Mesenteric fat pad (tissue), 1 donor: ENCODE results near the gene MGA. TPM values are rescaled to one million over a fixed set of nuclear protein-coding genes. Genes with fewer than 3 reads are reported as not detected.

Experiments
- DNase-seq: peaks from one replicate; pipeline ENCODE4 v3.0.0-alpha.2; 2020; ENCODE audit warnings: low spot score
- total RNA-seq: library from RNA; stranded (reverse); fragmentation: NEBNext Ultra II Directional; extraction: Animal tissue kit (Norgen Biotek cat#: 25700); gene quantifications from one replicate; pipeline ENCODE4 v1.2.1, GENCODE V29; 2021
- donor health status: DM: yes; HTN: yes; CAD: no.

The MGA gene
- total RNA-seq, 1 donor from 2014 or later = 32.9 TPM

DNA sequence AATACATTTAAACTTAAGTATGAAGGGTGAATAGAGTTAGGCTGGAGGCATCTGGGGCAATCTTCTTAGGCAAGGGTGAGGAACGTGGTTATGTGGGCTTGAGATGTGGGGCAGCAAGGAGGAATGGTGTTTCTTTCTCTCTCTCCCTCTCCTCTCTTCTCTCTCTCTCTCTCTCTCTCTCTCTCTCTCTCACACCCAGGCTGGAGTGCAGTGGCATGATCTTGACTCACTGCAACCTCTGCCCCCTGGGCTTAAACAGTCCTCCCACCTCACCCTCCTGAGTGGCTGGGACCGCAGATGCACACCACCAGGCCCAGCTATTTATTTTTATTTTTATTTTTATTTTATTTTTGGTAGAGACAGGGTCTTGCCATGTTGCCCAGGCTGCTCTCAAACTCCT lies 4.0 kb upstream of the MGA start:
- no peak for DNase-seq

DNA sequence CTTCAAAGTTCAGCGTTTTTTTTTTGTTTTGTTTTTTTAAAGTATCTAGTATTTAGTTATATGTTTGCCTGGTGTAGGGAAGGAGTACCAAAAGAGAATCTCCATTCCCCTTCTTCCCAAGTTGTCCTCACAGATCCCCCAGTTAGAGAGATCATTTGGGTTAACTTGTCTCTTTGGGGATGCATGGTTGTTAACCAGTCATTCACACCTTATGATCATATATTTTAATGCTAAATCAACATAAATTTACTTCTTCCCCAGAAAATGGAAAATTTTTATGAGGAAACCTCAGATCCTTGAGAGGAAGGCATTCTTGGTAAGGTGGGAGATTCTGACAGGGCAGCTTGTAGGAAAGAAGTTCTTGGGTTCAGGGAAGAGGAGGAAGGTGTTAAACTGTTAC lies 1.5 kb upstream of the MGA start:
- DNase-seq = no peak

DNA sequence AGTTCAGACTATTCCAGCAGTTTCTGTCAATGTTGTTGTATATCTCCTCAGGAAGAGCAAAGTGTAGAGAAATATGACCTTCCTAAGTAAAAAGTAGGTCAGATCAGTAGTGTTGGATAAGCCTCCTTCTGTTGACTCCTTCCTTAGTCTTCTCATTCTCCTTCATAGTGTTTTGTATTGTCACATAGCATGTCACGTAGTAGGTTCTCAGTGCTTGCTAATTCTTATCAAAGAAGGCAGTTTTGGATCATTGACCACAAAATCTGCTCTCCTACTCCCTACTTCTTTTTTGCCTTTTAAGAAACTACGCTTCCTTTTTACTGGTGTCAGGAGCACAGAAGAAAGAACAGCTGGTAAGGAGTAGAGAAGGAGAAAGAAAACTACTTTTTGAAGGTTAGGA lies 1.0 kb upstream of the MGA start:
- DNase-seq = no peak

DNA sequence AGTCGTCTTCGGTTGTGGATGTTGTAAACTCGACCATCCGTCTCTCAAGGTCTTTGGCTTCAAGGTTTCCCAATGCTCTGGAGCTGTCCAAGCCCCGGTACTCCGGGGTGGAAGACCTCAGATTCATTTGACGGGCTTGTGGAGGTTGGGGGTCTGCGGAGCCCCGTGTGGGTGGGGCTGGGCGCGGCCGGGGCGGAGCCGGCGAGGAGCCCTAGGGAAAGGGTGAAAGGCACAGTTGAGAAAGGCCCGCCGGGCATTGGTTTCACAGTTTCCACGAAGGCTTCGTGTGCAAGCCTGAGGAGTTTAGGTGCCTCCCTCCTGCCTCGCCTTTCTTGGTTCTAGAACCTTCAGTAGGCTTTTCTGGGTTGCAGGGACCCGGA lies 360 bp upstream of the MGA start:
- DNase-seq = no peak

DNA sequence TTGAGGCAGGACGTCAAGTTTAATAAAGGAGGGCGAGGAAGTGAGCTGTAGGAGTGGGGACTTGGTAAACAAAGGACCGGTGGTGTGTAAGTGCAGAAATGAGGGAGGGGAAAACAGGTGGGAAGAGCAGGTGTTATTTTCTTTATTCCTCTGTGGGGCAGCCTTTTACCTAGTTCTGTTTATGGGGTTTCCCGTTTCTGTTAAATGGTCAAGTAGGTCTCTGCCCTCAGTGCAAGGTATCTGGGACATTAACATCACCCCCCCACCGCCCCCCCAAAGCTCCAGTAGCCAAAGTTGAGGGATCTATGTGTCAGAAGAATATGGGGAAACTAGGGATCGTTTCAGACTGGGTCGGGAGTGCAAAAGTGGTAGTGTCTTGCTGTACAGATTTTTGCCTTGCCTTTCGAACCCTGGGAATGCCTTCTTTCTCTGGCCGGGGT lies 893 bp downstream of the MGA start:
- DNase-seq = no peak

DNA sequence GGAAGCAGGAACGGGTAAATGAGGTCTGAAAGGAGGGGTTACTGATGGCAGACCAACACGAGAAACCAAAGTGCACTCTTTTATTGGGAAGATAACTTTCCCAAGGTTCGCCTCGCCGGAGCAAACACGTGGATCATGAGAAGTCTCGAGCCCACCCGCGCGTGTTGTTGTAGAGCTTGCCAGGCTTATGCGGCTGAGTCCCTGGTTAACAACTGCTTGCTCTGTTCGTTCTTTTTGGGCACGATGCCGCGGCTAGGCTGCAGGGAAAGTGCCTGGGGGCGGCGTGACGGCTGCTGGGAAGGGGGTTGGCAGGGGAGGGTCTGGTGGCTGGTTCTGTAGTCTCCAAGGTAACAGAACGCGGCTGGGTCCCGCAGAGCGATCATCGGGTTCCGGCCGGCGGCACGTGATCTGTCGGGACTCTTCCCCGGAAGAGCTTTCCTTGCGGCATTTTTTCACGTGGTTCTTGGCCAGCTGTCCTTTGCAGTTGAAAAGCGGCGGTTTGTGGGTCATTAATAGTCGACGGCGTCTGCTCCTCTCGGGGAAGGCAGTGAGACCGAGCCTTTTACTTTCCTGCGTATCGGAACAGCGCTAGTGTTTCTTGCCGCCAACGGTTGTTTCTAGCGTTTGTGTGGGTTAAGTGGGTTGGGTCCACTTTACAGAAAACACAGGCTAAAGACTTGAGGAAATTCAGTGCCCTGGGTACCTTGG lies 1.5 kb downstream of the MGA start:
- peak; percentile 91 for DNase-seq

DNA sequence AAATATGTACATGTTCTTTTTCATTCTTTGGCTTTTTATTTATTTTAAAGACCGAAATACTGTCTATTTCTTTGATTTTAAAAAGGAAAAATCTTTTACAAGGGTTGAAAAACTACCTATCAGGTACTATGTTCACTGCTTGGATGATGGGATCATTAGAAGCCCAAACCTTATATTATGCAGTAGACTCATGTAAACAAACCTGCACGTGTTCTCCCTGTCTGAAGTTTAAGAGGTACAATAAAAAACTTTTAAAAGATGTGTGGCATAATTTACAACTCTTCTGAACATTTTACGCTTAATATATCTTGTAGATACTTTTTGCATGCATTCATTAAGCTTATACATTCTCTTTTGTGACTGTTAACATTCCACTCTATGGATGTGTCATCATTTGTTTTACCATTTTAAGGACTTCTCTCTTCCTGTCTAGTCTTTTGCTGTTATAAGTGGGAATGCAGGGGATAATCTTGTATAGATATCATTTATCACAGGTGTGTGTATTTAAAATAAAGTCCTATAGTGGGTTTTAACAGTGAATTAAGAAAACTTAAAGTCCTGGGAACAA lies 6.2 kb downstream of the MGA start:
- no peak for DNase-seq

DNA sequence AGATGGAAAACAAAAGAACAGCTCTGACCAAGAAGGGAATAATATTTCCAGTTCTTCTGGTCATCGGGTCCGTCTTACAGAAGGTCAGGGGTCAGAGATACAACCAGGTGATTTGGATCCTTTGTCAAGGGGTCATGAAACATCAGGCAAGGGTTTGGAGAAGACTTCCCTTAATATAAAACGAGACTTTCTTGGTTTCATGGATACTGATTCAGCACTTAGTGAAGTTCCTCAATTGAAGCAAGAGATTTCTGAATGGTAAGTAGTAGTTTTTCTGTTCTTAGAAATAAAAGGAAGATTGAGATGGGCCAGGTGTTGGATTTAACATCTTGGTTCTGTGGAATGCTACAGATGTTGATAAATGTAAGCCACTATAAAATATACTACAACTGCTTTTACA lies 9.5 kb downstream of the MGA start:
- no peak for DNase-seq

DNA sequence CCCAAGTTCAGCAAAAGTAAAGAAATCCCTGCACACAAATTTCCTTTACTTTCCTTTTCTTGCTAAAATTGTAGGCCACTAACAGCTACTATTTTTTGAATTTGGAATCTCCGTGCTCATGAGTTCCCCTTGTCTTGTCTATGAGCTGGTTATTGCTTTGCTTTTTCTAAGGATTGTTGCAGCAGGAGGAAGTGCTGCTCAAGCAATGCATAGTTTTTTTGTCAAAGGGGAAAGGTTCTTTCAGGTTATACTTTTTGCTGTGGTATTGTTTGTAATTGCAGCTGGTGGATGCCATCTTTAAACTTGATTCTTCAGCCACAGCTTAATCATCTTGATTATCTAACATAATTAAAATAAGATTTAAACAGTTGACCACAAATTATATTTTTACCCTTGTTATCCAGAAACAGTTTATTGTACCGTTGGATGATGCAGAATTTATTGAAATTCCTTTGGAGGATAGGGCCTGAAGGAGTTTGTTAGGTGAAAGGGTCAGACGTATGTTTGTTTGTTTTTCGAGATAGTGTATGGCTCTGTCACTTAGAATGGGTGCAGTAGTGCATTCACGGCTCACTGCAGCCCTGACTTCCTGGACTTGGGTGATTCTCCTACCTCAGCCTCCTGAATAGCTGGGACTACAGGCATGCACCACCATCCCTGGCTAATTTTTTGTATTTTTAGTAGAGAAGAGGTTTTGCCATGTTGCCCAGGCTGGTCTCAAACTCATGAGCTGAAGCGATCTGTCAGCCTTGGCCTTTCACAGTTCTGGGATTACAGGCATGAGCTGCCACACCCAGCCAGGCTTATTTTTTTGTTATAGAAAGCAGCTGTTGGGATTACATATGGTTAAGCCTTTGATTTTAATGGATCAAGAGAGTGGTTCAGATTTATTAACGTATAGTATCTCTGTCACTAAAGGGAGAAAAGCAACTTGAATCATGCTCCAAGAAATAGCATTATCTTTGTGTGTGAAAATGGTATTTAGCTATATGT lies 11.7 kb downstream of the MGA start:
- DNase-seq = no peak

DNA sequence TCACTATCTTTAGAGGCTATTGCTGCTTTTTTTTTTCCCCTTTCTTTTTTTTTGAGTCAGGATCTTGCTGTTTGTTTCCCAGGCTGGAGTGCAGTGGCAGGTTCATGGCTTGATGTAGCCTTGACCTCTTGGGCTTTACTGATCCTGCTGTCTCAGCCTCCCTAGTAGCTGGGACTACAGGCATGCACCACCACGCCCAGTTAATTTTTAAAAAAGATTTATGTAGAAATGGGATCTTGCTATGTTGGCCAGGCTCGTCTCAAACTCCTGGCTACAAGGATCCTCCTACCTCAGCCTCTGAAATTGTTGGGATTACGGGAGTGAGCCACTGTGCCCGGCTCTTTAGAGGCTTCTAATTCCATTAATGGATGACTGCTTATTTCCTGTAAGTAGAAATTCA lies 15.1 kb downstream of the MGA start:
- no peak for DNase-seq

DNA sequence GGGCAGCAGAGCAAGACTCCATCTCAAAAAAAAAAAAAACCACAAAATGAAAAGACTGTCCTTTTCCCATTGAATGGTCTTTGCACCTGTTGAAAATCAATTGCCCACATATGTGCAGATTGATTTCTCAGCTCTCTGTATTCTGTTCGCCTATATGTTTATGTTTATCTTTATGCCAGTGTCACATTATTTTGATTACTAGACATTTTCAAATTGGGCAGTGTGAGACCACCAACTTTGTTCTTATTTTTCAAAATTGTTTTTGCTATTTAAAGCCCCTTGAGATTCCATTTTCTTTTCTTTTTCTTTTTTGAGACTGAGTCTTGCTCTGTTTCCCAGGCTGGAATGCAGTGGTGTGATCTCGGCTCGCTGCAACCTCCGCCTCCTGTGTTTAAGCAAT lies 18.5 kb downstream of the MGA start:
- no peak for DNase-seq

DNA sequence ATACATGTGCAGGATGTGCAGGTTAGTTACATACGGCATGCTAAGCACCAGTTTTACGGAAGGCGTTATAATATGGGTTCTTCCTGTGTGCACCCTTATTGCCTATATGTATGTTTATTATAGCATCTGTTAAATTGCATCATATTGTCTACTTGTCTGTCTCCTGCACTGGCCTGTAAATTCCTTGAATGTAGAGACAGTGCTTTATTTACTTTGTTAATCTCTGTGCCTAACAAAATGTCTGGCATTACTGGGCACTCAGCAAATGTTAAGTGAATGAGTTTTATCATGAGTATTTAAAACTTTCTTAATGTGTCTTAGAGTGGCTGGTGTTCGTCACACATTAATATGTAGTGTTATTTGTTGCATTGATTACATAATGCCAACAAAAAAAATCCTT lies 23.8 kb downstream of the MGA start:
- no peak for DNase-seq

DNA sequence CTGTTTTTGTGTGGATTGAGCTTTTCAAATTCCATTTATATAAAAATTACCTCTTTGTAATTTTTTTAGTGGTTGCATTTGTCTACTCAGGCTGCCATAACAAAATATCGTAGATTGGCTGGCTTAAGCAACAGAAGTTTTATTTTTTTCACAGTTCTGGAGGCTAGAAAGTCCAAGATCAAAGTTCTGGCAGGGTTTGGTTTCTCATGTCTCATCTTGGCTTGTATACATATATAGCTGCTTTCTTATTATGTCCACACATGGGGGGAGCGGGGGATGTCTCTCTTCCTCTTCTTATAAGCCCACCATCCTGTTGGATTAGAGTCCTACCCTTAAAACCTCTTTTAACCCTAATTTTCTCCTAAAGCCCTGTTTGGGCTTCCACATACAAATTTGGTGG lies 28.5 kb downstream of the MGA start:
- no peak for DNase-seq

DNA sequence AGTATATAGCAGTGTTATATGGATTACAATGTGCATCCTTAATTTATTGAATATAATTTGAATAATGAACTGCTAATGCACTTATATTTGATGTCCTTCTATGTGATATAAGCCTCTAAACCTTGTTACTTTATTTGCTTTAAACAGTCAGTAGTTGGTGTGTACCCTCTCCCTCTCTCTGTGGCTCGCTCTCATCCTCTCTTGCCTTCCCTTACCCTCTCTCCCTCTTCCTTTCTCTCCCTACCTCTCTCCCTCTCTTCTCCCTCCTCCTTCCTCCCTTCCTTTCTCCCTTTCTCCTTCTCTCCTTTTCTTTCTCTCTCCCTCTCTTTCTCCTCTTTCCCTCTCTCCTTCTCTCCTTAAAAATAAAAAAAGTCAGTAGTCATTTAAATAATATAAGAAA lies 28.9 kb downstream of the MGA start:
- DNase-seq = no peak

DNA sequence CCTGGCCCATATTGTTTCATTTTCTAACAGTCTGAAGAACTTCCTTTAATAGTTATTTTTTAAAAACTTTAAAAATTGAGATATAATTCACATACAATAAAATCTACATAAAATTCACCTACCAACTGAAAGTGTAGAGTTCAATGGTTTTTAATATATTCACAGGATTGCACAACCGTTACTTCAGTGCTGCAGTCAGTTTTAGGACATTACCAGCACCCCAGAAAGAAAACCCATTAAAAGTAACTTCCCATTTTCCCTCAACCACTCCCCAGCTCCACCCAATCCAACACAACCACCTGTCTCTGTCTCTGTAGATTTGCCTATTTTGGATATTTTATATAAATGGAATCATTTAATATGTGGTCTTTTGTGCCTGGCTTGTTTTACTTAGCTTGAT lies 29.6 kb downstream of the MGA start:
- no peak for DNase-seq

DNA sequence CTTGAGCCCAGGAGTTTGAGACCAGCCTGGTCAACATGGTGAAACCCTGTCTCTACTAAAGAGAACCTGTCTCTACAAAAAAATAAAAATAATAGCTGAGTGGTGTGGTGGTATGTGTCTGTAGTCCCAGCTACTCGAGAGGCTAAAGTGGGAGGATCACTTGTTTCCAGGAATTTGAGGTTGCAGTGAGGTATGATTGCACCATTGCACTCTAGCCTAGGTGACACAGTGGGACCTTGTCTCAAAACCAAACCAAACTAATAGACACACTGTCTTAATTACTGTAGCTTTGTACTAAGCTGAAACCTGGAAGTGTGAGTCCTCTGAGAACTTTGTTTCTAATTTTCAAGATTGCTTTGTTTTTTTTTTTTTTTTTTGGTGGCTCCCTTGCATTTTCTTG lies 30.4 kb downstream of the MGA start:
- no peak for DNase-seq

DNA sequence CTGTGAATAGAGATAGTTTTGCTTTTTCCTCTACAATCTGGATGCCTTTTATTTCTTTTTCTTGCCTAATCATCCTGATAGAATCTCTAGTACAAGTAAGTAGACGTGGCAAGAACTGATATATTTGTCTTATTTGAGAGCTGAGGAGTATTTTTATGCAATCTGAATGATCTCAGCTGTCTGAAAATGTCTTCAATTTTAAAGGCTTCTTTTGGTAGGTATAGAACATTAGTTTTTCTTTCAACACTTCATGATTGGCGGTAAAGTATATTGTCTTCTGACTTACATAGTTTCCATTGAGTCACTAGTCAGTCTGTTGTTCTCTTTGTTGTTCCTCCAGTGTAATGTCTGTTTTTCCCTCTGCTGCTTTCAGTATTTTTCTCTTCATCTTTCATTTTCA lies 31.3 kb downstream of the MGA start:
- DNase-seq = no peak

DNA sequence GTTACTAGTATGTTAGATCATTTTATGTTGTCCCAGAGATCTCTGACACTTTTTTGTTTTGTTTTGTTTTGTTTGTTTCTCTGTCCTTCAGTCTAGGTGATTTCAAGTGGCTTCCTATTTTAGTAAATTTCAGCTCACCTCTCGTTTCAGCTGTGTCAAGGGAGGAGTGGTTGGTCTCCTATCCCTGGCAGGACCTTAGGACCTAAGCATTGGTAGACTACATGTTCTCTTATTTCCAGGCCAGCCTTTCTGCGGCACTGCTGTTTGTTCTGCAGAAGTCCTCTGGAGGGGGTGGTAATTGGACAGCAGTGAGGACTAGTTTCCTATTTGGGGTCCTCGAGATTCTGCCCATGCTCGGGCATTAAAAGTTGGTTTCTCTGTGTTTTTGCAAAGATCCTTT lies 31.8 kb downstream of the MGA start:
- DNase-seq = no peak

DNA sequence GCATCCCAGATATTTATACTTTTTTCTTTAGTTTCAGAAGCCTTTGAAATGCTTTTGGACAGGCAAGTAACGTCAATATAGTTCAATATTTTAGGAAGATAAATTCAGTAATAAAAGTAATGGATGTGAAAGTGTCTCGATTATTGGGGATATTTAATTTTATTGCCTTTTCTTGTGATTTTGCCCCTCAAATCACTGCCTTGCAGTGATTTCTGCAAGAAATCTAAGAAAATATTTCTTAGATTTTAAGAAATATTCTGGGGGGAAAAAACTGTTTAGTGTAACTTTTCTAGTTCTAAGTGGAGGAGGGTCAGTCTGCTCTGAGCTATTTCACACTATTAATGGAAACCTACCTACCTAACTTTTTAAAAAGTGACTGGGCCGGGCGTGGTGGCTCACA lies 33.6 kb downstream of the MGA start:
- no peak for DNase-seq

DNA sequence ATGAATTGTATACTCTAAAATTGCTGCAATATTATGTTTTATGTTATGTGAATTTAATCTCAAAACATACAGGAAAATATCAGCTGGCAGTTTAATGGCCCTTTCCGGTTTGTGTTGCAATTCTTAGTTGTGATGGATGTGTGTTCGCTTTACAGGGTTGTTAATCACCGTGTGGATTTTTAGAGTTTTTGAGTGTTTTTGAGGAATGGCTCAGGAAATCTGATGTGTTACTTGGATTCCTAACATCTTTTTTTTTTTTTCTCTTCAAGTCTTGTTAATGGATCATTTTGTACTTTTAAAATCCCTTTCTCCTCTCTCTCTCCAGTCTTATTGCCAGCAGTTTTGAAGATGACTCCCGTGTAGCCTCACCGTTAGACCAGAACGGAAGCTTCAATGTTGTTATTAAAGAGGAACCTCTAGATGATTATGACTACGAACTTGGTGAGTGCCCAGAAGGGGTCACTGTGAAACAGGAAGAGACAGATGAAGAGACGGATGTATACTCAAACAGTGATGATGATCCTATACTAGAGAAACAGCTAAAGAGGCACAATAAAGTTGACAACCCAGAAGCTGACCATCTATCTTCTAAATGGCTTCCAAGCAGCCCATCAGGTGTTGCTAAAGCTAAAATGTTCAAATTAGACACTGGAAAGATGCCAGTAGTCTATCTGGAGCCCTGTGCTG lies 35.7 kb downstream of the MGA start:
- no peak for DNase-seq

DNA sequence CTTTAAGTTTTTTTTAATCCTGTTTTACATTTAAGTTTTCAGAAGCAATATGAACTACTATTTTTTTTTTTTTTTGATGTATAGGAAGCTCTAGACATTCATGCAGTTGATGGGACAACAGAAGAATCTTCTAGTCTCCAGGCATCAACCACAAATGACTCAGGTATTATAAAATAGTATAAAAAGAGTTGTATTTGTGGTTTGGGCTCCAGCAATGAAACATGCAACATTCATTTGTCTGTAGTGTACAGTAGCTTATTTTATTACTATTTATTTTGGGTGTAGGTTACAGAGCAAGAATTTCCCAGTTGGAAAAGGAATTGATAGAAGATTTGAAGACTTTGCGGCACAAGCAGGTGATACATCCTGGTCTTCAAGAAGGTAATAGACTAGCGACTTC lies 38.6 kb downstream of the MGA start:
- DNase-seq = no peak

DNA sequence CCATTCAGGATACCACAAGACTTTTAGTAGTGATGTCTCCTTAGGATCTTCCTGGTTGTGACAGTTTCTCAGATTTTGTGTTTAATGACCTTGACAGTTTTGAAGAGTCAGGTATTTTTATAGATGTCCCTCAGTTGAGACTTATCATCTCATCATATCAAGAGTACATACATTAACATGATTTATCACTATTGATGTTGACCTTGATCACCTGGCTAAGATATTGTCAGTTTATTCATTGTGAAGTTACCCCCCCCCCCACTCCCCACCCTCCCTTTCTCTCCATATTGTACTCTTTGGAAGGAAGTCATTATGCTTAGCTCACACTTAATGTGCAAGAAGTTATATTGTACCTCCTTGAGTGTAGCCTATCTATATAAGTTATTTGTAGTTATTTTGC lies 42.9 kb downstream of the MGA start:
- no peak for DNase-seq
